ENCODE data around the gene PAQR3. TPM values are rescaled to one million over a fixed set of nuclear protein-coding genes. Genes with fewer than 3 reads are reported as not detected.

PAQR3 gene
- total and polyA plus RNA-seq, 12 donors, result 1.1 to 14.1 (median 5.8) TPM

- Histone ChIP-seq H3K36me3 (replicated peaks in 1 of 2) (no peaks in the 10 kb centered on the region), H3K4me1 (replicated peaks in 1 of 2) (no peaks in the 10 kb centered on the region), H3K9me3 (replicated peaks in 1 of 3) (no peaks in the 10 kb centered on the region), H3K27me3 (no peaks in the 10 kb centered on the region), H3K27ac (no peak overlapping the region), H3K4me3 (no peak overlapping the region)
- DNase-seq, result peak in 3 of 7 donors; percentile 20 to 32 (median 29)
- intact Hi-C loops (cut with DNase I), result loop anchor here in 1 of 2 donors (10.0 kb wide), 1 partner anchor 1263 kb away; no protein-coding TSS in a partner anchor
- no peak for TF ChIP-seq POLR2A (IDR thresholded peaks at IDR 0.05)
- TF ChIP-seq CTCF (IDR thresholded peaks at IDR 0.05), result peak; percentile 50 to 82 (median 71)
- WGBS, 4 donors, result 52 to 60% (median 55%) methylated on average over 3 of the region's 3 CpGs
Observed at GRCh38 chr4:78951862-78952472, 12.7 kb upstream of the PAQR3 start.

GRCh38 chr4:78949735-78950134, 10.5 kb upstream of the PAQR3 start:
- WGBS, 4 donors, result 36 to 67% (median 55%) methylated on average over 1 of the region's 1 CpG
- no peak for DNase-seq
- Histone ChIP-seq H3K4me1 (replicated peaks in 1 of 2) (no peaks in the 10 kb centered on the region), H3K36me3 (replicated peaks in 1 of 2) (no peaks in the 10 kb centered on the region), H3K9me3 (replicated peaks in 1 of 3) (no peaks in the 10 kb centered on the region), H3K27me3 (no peaks in the 10 kb centered on the region), H3K4me3 (no peak overlapping the region), H3K27ac (no peak overlapping the region)
- TF ChIP-seq CTCF (IDR thresholded peaks at IDR 0.05), result no peak
- intact Hi-C loops (cut with DNase I), result loop anchor here in 1 of 2 donors (10.0 kb wide), 1 partner anchor 1265 kb away; no protein-coding TSS in a partner anchor

- 84 to 94% (median 90%) methylated on average over 3 of the region's 3 CpGs for WGBS, 4 donors
- Histone ChIP-seq H3K27ac (no peak overlapping the region), H3K4me1 (replicated peaks in 1 of 2) (no peaks in the 10 kb centered on the region), H3K9me3 (replicated peaks in 1 of 3) (no peaks in the 10 kb centered on the region), H3K36me3 (replicated peaks in 1 of 2) (no peaks in the 10 kb centered on the region), H3K27me3 (no peaks in the 10 kb centered on the region), H3K4me3 (no peak overlapping the region)
- TF ChIP-seq CTCF (IDR thresholded peaks at IDR 0.05), result no peak
- TF ChIP-seq POLR2A (IDR thresholded peaks at IDR 0.05), result no peak
- intact Hi-C loops (cut with DNase I), result no loop called here
- DNase-seq, result no peak
Observed at GRCh38 chr4:78945651-78946179, 6.5 kb upstream of the PAQR3 start.

- Histone ChIP-seq H3K9me3 (replicated peaks in 1 of 3) (no peaks in the 10 kb centered on the region), H3K4me1 (replicated peaks in 1 of 2) (peaks cover 5 to 6% of the 10 kb centered on the region in 2 donors), H3K27ac (no peak overlapping the region), H3K36me3 (replicated peaks in 1 of 2) (no peaks in the 10 kb centered on the region), H3K27me3 (no peaks in the 10 kb centered on the region), H3K4me3 (no peak overlapping the region)
- no peak for DNase-seq
- intact Hi-C loops (cut with DNase I), result no loop called here
- 24 to 48% (median 25%) methylated on average over 1 of the region's 1 CpG for WGBS, 4 donors
- no peak for TF ChIP-seq POLR2A (IDR thresholded peaks at IDR 0.05)
- TF ChIP-seq CTCF (IDR thresholded peaks at IDR 0.05), result no peak
Observed at GRCh38 chr4:78944381-78944780, 5.1 kb upstream of the PAQR3 start.
